ENCODE results near the gene AS3MT. TPM values are rescaled to one million over a fixed set of nuclear protein-coding genes. Genes with fewer than 3 reads are reported as not detected.
"Not testable (repeated sequence)": the region's sequence is repeated elsewhere in the genome, so short reads cannot be mapped to it uniquely, and the experiment has no call there.

The AS3MT gene
- 2.5 TPM for total RNA-seq
- long read RNA-seq, partial matches to known transcripts: 0 of 3 reads
- long read RNA-seq, other reads (novel, unspliced or antisense): 2 of 3 reads

GRCh38 chr10:102869258-102870198, at the start of gene AS3MT:
Gene AS3MT, plus strand, starts transcription at chr10:102869470. Its CDS starts 123 bp downstream, at chr10:102869593.
- Histone ChIP-seq H3K27ac (no peak within 1 kb of the TSS), H3K36me3 (no peaks in the 10 kb centered on the region), H3K9me3 (no peaks in the 10 kb centered on the region), H3K4me3 (peak within 1 kb of the TSS; percentile 49), H3K27me3 (no peaks in the 10 kb centered on the region), H3K4me1 (no peaks in the 10 kb centered on the region)
- intact Hi-C loops (cut with DNase I): no loop called here
- DNase-seq (peak; percentile 73), ATAC-seq (peak; percentile 92)
- no peak for TF ChIP-seq CTCF (IDR thresholded peaks at IDR 0.05)

GRCh38 chr10:102820008-102820407, 49.3 kb upstream of the AS3MT start:
- H3K27ac ChIP-seq; H3K4me3 ChIP-seq; H3K36me3 ChIP-seq; H3K27me3 ChIP-seq; H3K9me3 ChIP-seq; DNase-seq; ATAC-seq; intact Hi-C loops (cut with DNase I): not testable (repeated sequence)
- peaks cover 30% of the 10 kb centered on the region for H3K4me1 ChIP-seq

GRCh38 chr10:102822222-102822621, 47.0 kb upstream of the AS3MT start:
- H3K4me3 ChIP-seq: no peak overlapping the region
- no peak for DNase-seq
- H3K27me3 ChIP-seq: no peaks in the 10 kb centered on the region
- TF ChIP-seq CTCF (IDR thresholded peaks at IDR 0.05): no peak
- intact Hi-C loops (cut with DNase I): no loop called here
- no peak overlapping the region for H3K27ac ChIP-seq
- peaks cover 11% of the 10 kb centered on the region for H3K4me1 ChIP-seq
- H3K36me3 ChIP-seq: no peaks in the 10 kb centered on the region
- H3K9me3 ChIP-seq: no peaks in the 10 kb centered on the region
- ATAC-seq: no peak

- TF ChIP-seq CTCF (IDR thresholded peaks at IDR 0.05): no peak
- Histone ChIP-seq H3K27ac (no peak overlapping the region), H3K27me3 (no peaks in the 10 kb centered on the region), H3K9me3 (no peaks in the 10 kb centered on the region), H3K4me1 (no peaks in the 10 kb centered on the region), H3K4me3 (no peak overlapping the region), H3K36me3 (no peaks in the 10 kb centered on the region)
- no peak for DNase-seq
- intact Hi-C loops (cut with DNase I): no loop called here
- no peak for ATAC-seq
These were observed 44.6 kb upstream of the AS3MT start for GRCh38 chr10:102824664-102825063.

GRCh38 chr10:102826148-102826796, 43.0 kb upstream of the AS3MT start:
- no peaks in the 10 kb centered on the region for H3K4me1 ChIP-seq
- no peak for TF ChIP-seq CTCF (IDR thresholded peaks at IDR 0.05)
- H3K27ac ChIP-seq: no peak overlapping the region
- H3K27me3 ChIP-seq: no peaks in the 10 kb centered on the region
- H3K9me3 ChIP-seq: no peaks in the 10 kb centered on the region
- intact Hi-C loops (cut with DNase I): no loop called here
- no peaks in the 10 kb centered on the region for H3K36me3 ChIP-seq
- ATAC-seq (no peak), DNase-seq (no peak)
- no peak overlapping the region for H3K4me3 ChIP-seq

GRCh38 chr10:102827597-102827975, 41.7 kb upstream of the AS3MT start:
- DNase-seq (no peak), ATAC-seq (no peak)
- no peaks in the 10 kb centered on the region for H3K27me3 ChIP-seq
- intact Hi-C loops (cut with DNase I): no loop called here
- H3K9me3 ChIP-seq: no peaks in the 10 kb centered on the region
- no peaks in the 10 kb centered on the region for H3K36me3 ChIP-seq
- TF ChIP-seq CTCF (IDR thresholded peaks at IDR 0.05): no peak
- no peak overlapping the region for H3K4me3 ChIP-seq
- no peaks in the 10 kb centered on the region for H3K4me1 ChIP-seq
- H3K27ac ChIP-seq: no peak overlapping the region
